NB4 (cell line): ENCODE measurements around the gene ZNF366.

ENCODE experiments used
- POLR2A ChIP-seq: IDR thresholded peaks from 2 replicates; pipeline ENCODE4 v1.6.1; 2011; ENCODE audit warnings: mild to moderate bottlenecking; ENCODE audit not compliant: insufficient read length; ENCODE audit errors: extremely low read depth
- TF ChIP-seq, protein P1 (sequence below): IDR thresholded peaks from one replicate; pipeline ENCODE4 v1.5.1; 2012; ENCODE audit warnings: low read depth, low read length

DNA sequence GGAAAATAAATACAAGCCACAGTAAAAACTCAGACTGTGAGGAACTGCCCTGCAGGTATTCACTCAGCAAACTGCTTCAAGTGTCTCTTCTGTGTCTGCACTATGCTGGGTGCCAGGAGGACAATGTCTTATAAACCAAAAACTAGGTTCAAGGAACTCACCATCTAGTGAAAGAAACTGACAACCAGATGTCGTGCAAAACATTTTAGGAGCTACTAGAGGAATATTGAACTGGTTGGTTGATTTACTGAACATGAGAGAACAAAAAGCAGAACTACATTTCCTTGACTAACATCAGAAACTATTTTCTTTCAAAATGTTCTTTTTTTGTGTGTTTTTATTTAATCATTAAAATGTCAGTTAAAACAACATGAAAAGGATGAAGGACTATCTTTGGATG lies 35.2 kb downstream of the ZNF366 start:
- TF ChIP-seq, protein P1, sequence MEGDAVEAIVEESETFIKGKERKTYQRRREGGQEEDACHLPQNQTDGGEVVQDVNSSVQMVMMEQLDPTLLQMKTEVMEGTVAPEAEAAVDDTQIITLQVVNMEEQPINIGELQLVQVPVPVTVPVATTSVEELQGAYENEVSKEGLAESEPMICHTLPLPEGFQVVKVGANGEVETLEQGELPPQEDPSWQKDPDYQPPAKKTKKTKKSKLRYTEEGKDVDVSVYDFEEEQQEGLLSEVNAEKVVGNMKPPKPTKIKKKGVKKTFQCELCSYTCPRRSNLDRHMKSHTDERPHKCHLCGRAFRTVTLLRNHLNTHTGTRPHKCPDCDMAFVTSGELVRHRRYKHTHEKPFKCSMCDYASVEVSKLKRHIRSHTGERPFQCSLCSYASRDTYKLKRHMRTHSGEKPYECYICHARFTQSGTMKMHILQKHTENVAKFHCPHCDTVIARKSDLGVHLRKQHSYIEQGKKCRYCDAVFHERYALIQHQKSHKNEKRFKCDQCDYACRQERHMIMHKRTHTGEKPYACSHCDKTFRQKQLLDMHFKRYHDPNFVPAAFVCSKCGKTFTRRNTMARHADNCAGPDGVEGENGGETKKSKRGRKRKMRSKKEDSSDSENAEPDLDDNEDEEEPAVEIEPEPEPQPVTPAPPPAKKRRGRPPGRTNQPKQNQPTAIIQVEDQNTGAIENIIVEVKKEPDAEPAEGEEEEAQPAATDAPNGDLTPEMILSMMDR: no peak
- TF ChIP-seq POLR2A: no peak
